ENCODE results near the gene KIF14. TPM values are rescaled to one million over a fixed set of nuclear protein-coding genes. Genes with fewer than 3 reads are reported as not detected.

KIF14 gene
- polyA plus RNA-seq, 3 donors: 0.03 to 0.18 (median 0.05) TPM

DNA sequence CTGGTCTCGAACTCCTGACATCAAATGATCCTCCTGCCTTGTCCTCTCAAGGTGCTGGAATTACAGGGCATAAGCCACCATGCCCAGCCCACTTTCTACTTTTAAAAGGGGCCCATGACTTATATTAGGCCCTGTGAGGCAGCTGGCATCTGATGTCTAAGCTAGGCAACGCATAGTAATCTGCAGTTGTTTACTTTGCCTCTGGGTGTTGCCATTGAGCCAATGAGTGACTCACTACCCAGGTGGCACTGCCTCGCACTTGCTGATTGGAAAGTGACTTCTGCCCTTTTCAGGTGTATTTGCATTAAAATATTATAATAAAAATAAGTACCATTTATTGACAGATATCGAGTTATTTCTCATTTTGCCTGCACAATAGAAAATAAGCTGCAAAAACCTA lies 84.9 kb downstream of the KIF14 start:
- Mint-ChIP-seq H3K27ac (no peak overlapping the region), H3K4me1 (no peaks in the 10 kb centered on the region), H3K4me3 (no peak overlapping the region), H3K36me3 (no peaks in the 10 kb centered on the region), H3K9me3 (peaks cover 0 to 5% (median 0%) of the 10 kb centered on the region in 7 donors), H3K27me3 (ENCODE audit: low read depth in 3 of 3) (peaks cover 0 to 4% (median 4%) of the 10 kb centered on the region in 3 donors)
- H3K4me1 ChIP-seq (ENCODE audit: control insufficient read depth in 1 of 2, insufficient read depth in 2 of 2, low read length in 2 of 2): no peaks in the 10 kb centered on the region
- no peak overlapping the region for H3K27ac ChIP-seq (ENCODE audit: low read depth in 1 of 2, low read length in 2 of 2)
- intact Hi-C loops (cut with micrococcal nuclease): no loop called here
- H3K9me3 ChIP-seq (replicated peaks in 1 of 2; ENCODE audit: control insufficient read depth in 1 of 2, insufficient read depth in 1 of 2, low read length in 2 of 2): no peaks in the 10 kb centered on the region
- DNase-seq: no peak
- peak; percentile 21 for TF ChIP-seq CTCF (IDR thresholded peaks at IDR 0.05)
- no peaks in the 10 kb centered on the region for H4K20me1 ChIP-seq (ENCODE audit: insufficient read depth, low read length)
- H3K4me3 ChIP-seq (replicated peaks in 1 of 3; ENCODE audit: low read depth in 2 of 3, low read length in 3 of 3): no peak overlapping the region
- H3K79me2 ChIP-seq (ENCODE audit: insufficient read depth, low read length): no peaks in the 10 kb centered on the region
- no peaks in the 10 kb centered on the region for H3K27me3 ChIP-seq (ENCODE audit: control insufficient read depth in 2 of 2, insufficient read depth in 2 of 2, low read length in 2 of 2)
- 67% methylated on average over 1 of the region's 4 CpGs for WGBS (ENCODE audit: insufficient coverage)
- H3K4me2 ChIP-seq (replicated peaks; ENCODE audit: extremely low read depth, low read length, poor library complexity, severe bottlenecking): no peak overlapping the region
- no peaks in the 10 kb centered on the region for H3K36me3 ChIP-seq (replicated peaks in 1 of 2; ENCODE audit: control insufficient read depth in 1 of 2, insufficient read depth in 2 of 2, low read length in 2 of 2)
- H3K9ac ChIP-seq (ENCODE audit: insufficient read depth, low read length, poor library complexity, severe bottlenecking): no peak overlapping the region
- no peak overlapping the region for H2AFZ ChIP-seq (ENCODE audit: insufficient read depth, low read depth, low read length, poor library complexity, severe bottlenecking)

- Histone ChIP-seq H3K27me3 (ENCODE audit: control insufficient read depth in 2 of 2, insufficient read depth in 2 of 2, low read length in 2 of 2) (no peaks in the 10 kb centered on the region), H2AFZ (ENCODE audit: insufficient read depth, low read depth, low read length, poor library complexity, severe bottlenecking) (no peak overlapping the region), H3K4me2 (replicated peaks; ENCODE audit: extremely low read depth, low read length, poor library complexity, severe bottlenecking) (no peak overlapping the region), H4K20me1 (ENCODE audit: insufficient read depth, low read length) (no peaks in the 10 kb centered on the region), H3K27ac (ENCODE audit: low read depth in 1 of 2, low read length in 2 of 2) (no peak overlapping the region), H3K9me3 (replicated peaks in 1 of 2; ENCODE audit: control insufficient read depth in 1 of 2, insufficient read depth in 1 of 2, low read length in 2 of 2) (no peaks in the 10 kb centered on the region), H3K9ac (ENCODE audit: insufficient read depth, low read length, poor library complexity, severe bottlenecking) (no peak overlapping the region), H3K4me3 (replicated peaks in 1 of 3; ENCODE audit: low read depth in 2 of 3, low read length in 3 of 3) (no peak overlapping the region), H3K79me2 (ENCODE audit: insufficient read depth, low read length) (no peaks in the 10 kb centered on the region), H3K36me3 (replicated peaks in 1 of 2; ENCODE audit: control insufficient read depth in 1 of 2, insufficient read depth in 2 of 2, low read length in 2 of 2) (no peaks in the 10 kb centered on the region), H3K4me1 (ENCODE audit: control insufficient read depth in 1 of 2, insufficient read depth in 2 of 2, low read length in 2 of 2) (peaks cover 11 to 13% of the 10 kb centered on the region in 2 donors)
- Mint-ChIP-seq H3K27ac (no peak overlapping the region), H3K4me1 (peaks cover 10% of the 10 kb centered on the region), H3K27me3 (ENCODE audit: low read depth in 3 of 3) (peaks cover 0 to 4% (median 0%) of the 10 kb centered on the region in 3 donors), H3K4me3 (no peak overlapping the region), H3K9me3 (no peaks in the 10 kb centered on the region), H3K36me3 (no peaks in the 10 kb centered on the region)
- no peak for TF ChIP-seq CTCF (IDR thresholded peaks at IDR 0.05)
- 50% methylated on average over 4 of the region's 7 CpGs for WGBS (ENCODE audit: insufficient coverage)
- intact Hi-C loops (cut with micrococcal nuclease): no loop called here
- DNase-seq: no peak
Measured at GRCh38 chr1:200530623-200531261, 89.8 kb downstream of the KIF14 start.

Measured in CD14-positive monocyte (primary cell).